CD4-positive, alpha-beta memory T cell (primary cell): ENCODE data around the gene BICC1. TPM values are rescaled to one million over a fixed set of nuclear protein-coding genes. Genes with fewer than 3 reads are reported as not detected.

ENCODE experiments used
- CTCF ChIA-PET: fragments of 350-600 bp; sonication (Branson Sonifier 250); formaldehyde crosslinking; loops from one replicate; lab custom pipeline; 2021; ENCODE audit warnings: inconsistent platforms; ENCODE audit not compliant: partially characterized antibody; lab: Charles Lee
- POLR2A ChIA-PET: fragments of 350-600 bp; sonication (Branson Sonifier 250); formaldehyde crosslinking; loops from one replicate; lab custom pipeline; 2021; ENCODE audit not compliant: partially characterized antibody; lab: Charles Lee
- DNase-seq, 5 donors: peaks; one replicate each; pipeline versions ENCODE4 v3.0.0 to v3.0.0-alpha.2; 2020 to 2022; ENCODE audit warnings: mixed read lengths in 1 of 5
- H3K27ac ChIP-seq: one replicate; pipeline ENCODE4 v1.7.0; 2013; ENCODE audit warnings: low read depth, low read length
- H3K27me3 ChIP-seq: 2 replicates; pipeline ENCODE4 v1.7.0; 2013; ENCODE audit warnings: mild to moderate bottlenecking, low read length, moderate library complexity; ENCODE audit not compliant: insufficient read depth
- H3K36me3 ChIP-seq: 2 replicates; pipeline ENCODE4 v1.7.0; 2013; ENCODE audit warnings: mild to moderate bottlenecking, low read length, moderate library complexity; ENCODE audit not compliant: insufficient read depth
- H3K4me1 ChIP-seq: 2 replicates; pipeline ENCODE4 v1.7.0; 2013; ENCODE audit warnings: mild to moderate bottlenecking, low read length, moderate library complexity; ENCODE audit not compliant: insufficient read depth
- H3K4me3 ChIP-seq, 2 donors: one replicate each; pipeline ENCODE4 v1.7.0; 2013; ENCODE audit warnings: low read length in 2 of 2, mild to moderate bottlenecking in 1 of 2
- H3K9me3 ChIP-seq, 2 donors: one replicate each; pipeline ENCODE4 v1.7.0; 2013; ENCODE audit warnings: low read length in 2 of 2, control low read depth in 1 of 2; ENCODE audit not compliant: control insufficient read depth in 1 of 2
- H3K27ac Mint-ChIP-seq, 7 donors: one replicate each; pipeline ENCODE4 v1.8.0; 2020 to 2021; ENCODE audit warnings: mixed read lengths in 7 of 7, mild to moderate bottlenecking in 6 of 7, inconsistent platforms in 3 of 7, moderate library complexity in 3 of 7
- H3K27me3 Mint-ChIP-seq, 2 donors: one replicate each; pipeline ENCODE4 v1.8.0; 2020 to 2021; ENCODE audit warnings: mixed read lengths in 2 of 2
- H3K36me3 Mint-ChIP-seq, 2 donors: one replicate each; pipeline ENCODE4 v1.8.0; 2020 to 2021; ENCODE audit warnings: mixed read lengths in 2 of 2, inconsistent platforms in 1 of 2, mild to moderate bottlenecking in 1 of 2
- H3K4me1 Mint-ChIP-seq, 4 donors: one replicate each; pipeline ENCODE4 v1.8.0; 2020 to 2021; ENCODE audit warnings: mixed read lengths in 4 of 4, mild to moderate bottlenecking in 1 of 4
- H3K4me3 Mint-ChIP-seq, 8 donors: one replicate each; pipeline ENCODE4 v1.8.0; 2020 to 2021; ENCODE audit warnings: mixed read lengths in 8 of 8, mild to moderate bottlenecking in 7 of 8, moderate library complexity in 6 of 8, inconsistent platforms in 3 of 8
- H3K9me3 Mint-ChIP-seq, 8 donors: one replicate each; pipeline ENCODE4 v1.8.0; 2020 to 2021; ENCODE audit warnings: mixed read lengths in 8 of 8, mild to moderate bottlenecking in 5 of 8, inconsistent platforms in 3 of 8, moderate library complexity in 1 of 8
- intact Hi-C: fragments of 100-400 bp; cut with micrococcal nuclease; formaldehyde crosslinking; loops from one replicate; pipeline ENCODE4 v1.15.1; 2023
- polyA plus RNA-seq, 2 donors: library from polyadenylated mRNA; unstranded; fragments of 300-500 nt; fragmentation: Illumina TruSeq; gene quantifications; one replicate each; pipeline ENCODE4 v1.2.3, GENCODE V29; 2021
- total RNA-seq, 2 experiments: library from RNA; stranded (reverse); gene quantifications; one replicate each; pipeline ENCODE4 v1.2.3, GENCODE V29; 2021

BICC1 gene
- total and polyA plus RNA-seq, 4 experiments from 2014 or later, result not detected

- Histone ChIP-seq H3K27ac (no peak overlapping the region), H3K27me3 (no peaks in the 10 kb centered on the region), H3K36me3 (no peaks in the 10 kb centered on the region), H3K4me3 (no peak overlapping the region), H3K4me1 (no peaks in the 10 kb centered on the region), H3K9me3 (no peaks in the 10 kb centered on the region)
- Mint-ChIP-seq H3K4me1 (no peaks in the 10 kb centered on the region), H3K27me3 (no peaks in the 10 kb centered on the region), H3K4me3 (no peak overlapping the region), H3K9me3 (no peaks in the 10 kb centered on the region), H3K27ac (no peak overlapping the region), H3K36me3 (no peaks in the 10 kb centered on the region)
- intact Hi-C loops, result no loop called here
- no peak for DNase-seq
- CTCF ChIA-PET, result no interaction called here
- POLR2A ChIA-PET, result no interaction called here
Observed at GRCh38 chr10:58821752-58822056, 309.0 kb downstream of the BICC1 start.

GRCh38 chr10:58823983-58824382 is 311.3 kb downstream of the BICC1 start:
- ChIA-PET CTCF (no interaction called here), POLR2A (no interaction called here)
- Mint-ChIP-seq H3K4me3 (no peak overlapping the region), H3K9me3 (peaks cover 0 to 2% (median 0%) of the 10 kb centered on the region in 8 donors), H3K27me3 (no peaks in the 10 kb centered on the region), H3K36me3 (no peaks in the 10 kb centered on the region), H3K27ac (no peak overlapping the region), H3K4me1 (no peaks in the 10 kb centered on the region)
- H3K27me3 ChIP-seq, result no peaks in the 10 kb centered on the region
- H3K9me3 ChIP-seq, result no peaks in the 10 kb centered on the region
- no peaks in the 10 kb centered on the region for H3K36me3 ChIP-seq
- H3K27ac ChIP-seq, result no peak overlapping the region
- DNase-seq, result no peak
- intact Hi-C loops, result no loop called here
- no peaks in the 10 kb centered on the region for H3K4me1 ChIP-seq
- no peak overlapping the region for H3K4me3 ChIP-seq

- Histone ChIP-seq H3K36me3 (no peaks in the 10 kb centered on the region), H3K4me1 (no peaks in the 10 kb centered on the region), H3K9me3 (no peaks in the 10 kb centered on the region), H3K4me3 (no peak overlapping the region), H3K27me3 (no peaks in the 10 kb centered on the region), H3K27ac (no peak overlapping the region)
- CTCF ChIA-PET, result no interaction called here
- intact Hi-C loops, result no loop called here
- Mint-ChIP-seq H3K4me1 (no peaks in the 10 kb centered on the region), H3K27ac (no peak overlapping the region), H3K9me3 (peaks cover 0 to 2% (median 0%) of the 10 kb centered on the region in 8 donors), H3K27me3 (no peaks in the 10 kb centered on the region), H3K36me3 (no peaks in the 10 kb centered on the region), H3K4me3 (no peak overlapping the region)
- DNase-seq, result no peak
- POLR2A ChIA-PET, result no interaction called here
Observed at GRCh38 chr10:58824396-58824795, 311.7 kb downstream of the BICC1 start.

- H3K4me1 ChIP-seq, result no peaks in the 10 kb centered on the region
- Mint-ChIP-seq H3K27me3 (no peaks in the 10 kb centered on the region), H3K4me1 (no peaks in the 10 kb centered on the region), H3K4me3 (no peak overlapping the region), H3K9me3 (peaks cover 0 to 2% (median 0%) of the 10 kb centered on the region in 8 donors), H3K36me3 (no peaks in the 10 kb centered on the region), H3K27ac (no peak overlapping the region)
- ChIA-PET CTCF (no interaction called here), POLR2A (no interaction called here)
- H3K27me3 ChIP-seq, result no peaks in the 10 kb centered on the region
- no peak for DNase-seq
- no peaks in the 10 kb centered on the region for H3K9me3 ChIP-seq
- no peak overlapping the region for H3K27ac ChIP-seq
- intact Hi-C loops, result no loop called here
- no peaks in the 10 kb centered on the region for H3K36me3 ChIP-seq
- no peak overlapping the region for H3K4me3 ChIP-seq
Observed at GRCh38 chr10:58826694-58827093, 314.0 kb downstream of the BICC1 start.

- intact Hi-C loops, result no loop called here
- DNase-seq, result no peak
- Histone ChIP-seq H3K9me3 (no peaks in the 10 kb centered on the region), H3K27ac (no peak overlapping the region), H3K4me1 (no peaks in the 10 kb centered on the region), H3K27me3 (no peaks in the 10 kb centered on the region), H3K36me3 (no peaks in the 10 kb centered on the region), H3K4me3 (no peak overlapping the region)
- peaks cover 0 to 2% (median 0%) of the 10 kb centered on the region in 8 donors for H3K9me3 Mint-ChIP-seq
- no peak overlapping the region for H3K4me3 Mint-ChIP-seq
- H3K36me3 Mint-ChIP-seq, result no peaks in the 10 kb centered on the region
- H3K4me1 Mint-ChIP-seq, result no peaks in the 10 kb centered on the region
- ChIA-PET CTCF (no interaction called here), POLR2A (no interaction called here)
- no peak overlapping the region for H3K27ac Mint-ChIP-seq
- H3K27me3 Mint-ChIP-seq, result no peaks in the 10 kb centered on the region
Observed at GRCh38 chr10:58827381-58827780, 314.7 kb downstream of the BICC1 start.

GRCh38 chr10:58829839-58830238 is 317.2 kb downstream of the BICC1 start:
- H3K4me3 Mint-ChIP-seq, result no peak overlapping the region
- H3K36me3 Mint-ChIP-seq, result no peaks in the 10 kb centered on the region
- DNase-seq, result no peak
- Histone ChIP-seq H3K9me3 (no peaks in the 10 kb centered on the region), H3K4me3 (no peak overlapping the region), H3K36me3 (no peaks in the 10 kb centered on the region), H3K4me1 (no peaks in the 10 kb centered on the region), H3K27ac (no peak overlapping the region), H3K27me3 (no peaks in the 10 kb centered on the region)
- intact Hi-C loops, result no loop called here
- no peak overlapping the region for H3K27ac Mint-ChIP-seq
- CTCF ChIA-PET, result no interaction called here
- peaks cover 0 to 3% (median 0%) of the 10 kb centered on the region in 8 donors for H3K9me3 Mint-ChIP-seq
- H3K27me3 Mint-ChIP-seq, result no peaks in the 10 kb centered on the region
- H3K4me1 Mint-ChIP-seq, result no peaks in the 10 kb centered on the region
- POLR2A ChIA-PET, result no interaction called here

GRCh38 chr10:58830697-58831096 is 318.0 kb downstream of the BICC1 start:
- Histone ChIP-seq H3K4me3 (no peak overlapping the region), H3K36me3 (no peaks in the 10 kb centered on the region), H3K27ac (no peak overlapping the region), H3K9me3 (no peaks in the 10 kb centered on the region), H3K27me3 (no peaks in the 10 kb centered on the region), H3K4me1 (no peaks in the 10 kb centered on the region)
- H3K9me3 Mint-ChIP-seq, result peaks cover 0 to 3% (median 0%) of the 10 kb centered on the region in 8 donors
- no peak for DNase-seq
- H3K4me1 Mint-ChIP-seq, result no peaks in the 10 kb centered on the region
- H3K27ac Mint-ChIP-seq, result no peak overlapping the region
- ChIA-PET CTCF (no interaction called here), POLR2A (no interaction called here)
- intact Hi-C loops, result no loop called here
- no peaks in the 10 kb centered on the region for H3K36me3 Mint-ChIP-seq
- no peak overlapping the region for H3K4me3 Mint-ChIP-seq
- no peaks in the 10 kb centered on the region for H3K27me3 Mint-ChIP-seq
